Ectodermal cell (in vitro differentiated cells): ENCODE measurements around the gene HSFX1.
"Not testable (repeated sequence)": the region's sequence is repeated elsewhere in the genome, so short reads cannot be mapped to it uniquely, and the experiment has no call there.

Source experiments
- H3K27ac ChIP-seq: 2 replicates; pipeline ENCODE4 v1.7.0; 2013; ENCODE audit warnings: mild to moderate bottlenecking, low read depth, low read length; ENCODE audit not compliant: insufficient read depth, poor library complexity, severe bottlenecking
- H3K27me3 ChIP-seq: 2 replicates; pipeline ENCODE4 v1.7.0; 2013; ENCODE audit warnings: mild to moderate bottlenecking, low read length; ENCODE audit not compliant: insufficient read depth, control insufficient read depth, poor library complexity, severe bottlenecking
- H3K36me3 ChIP-seq: one replicate; pipeline ENCODE4 v1.7.0; 2013; ENCODE audit warnings: low read length; ENCODE audit not compliant: control insufficient read depth, insufficient read depth
- H3K4me1 ChIP-seq: one replicate; pipeline ENCODE4 v1.7.0; 2013; ENCODE audit warnings: low read length; ENCODE audit not compliant: control insufficient read depth, insufficient read depth
- H3K4me3 ChIP-seq: 2 replicates; pipeline ENCODE4 v1.7.0; 2013; ENCODE audit warnings: low read depth, low read length, control low read depth; ENCODE audit not compliant: insufficient read depth
- H3K9me3 ChIP-seq: 2 replicates; pipeline ENCODE4 v1.7.0; 2013; ENCODE audit warnings: mild to moderate bottlenecking, low read length, moderate library complexity; ENCODE audit not compliant: control insufficient read depth
- WGBS, 2 experiments: methylation state at CpG; one replicate each; pipeline ENCODE4 v1.1.7; 2013; ENCODE audit warnings: missing lambda C conversion rate in 2 of 2; 5-methylcytosine and 5-hydroxymethylcytosine counted together

The HSFX1 gene

DNA sequence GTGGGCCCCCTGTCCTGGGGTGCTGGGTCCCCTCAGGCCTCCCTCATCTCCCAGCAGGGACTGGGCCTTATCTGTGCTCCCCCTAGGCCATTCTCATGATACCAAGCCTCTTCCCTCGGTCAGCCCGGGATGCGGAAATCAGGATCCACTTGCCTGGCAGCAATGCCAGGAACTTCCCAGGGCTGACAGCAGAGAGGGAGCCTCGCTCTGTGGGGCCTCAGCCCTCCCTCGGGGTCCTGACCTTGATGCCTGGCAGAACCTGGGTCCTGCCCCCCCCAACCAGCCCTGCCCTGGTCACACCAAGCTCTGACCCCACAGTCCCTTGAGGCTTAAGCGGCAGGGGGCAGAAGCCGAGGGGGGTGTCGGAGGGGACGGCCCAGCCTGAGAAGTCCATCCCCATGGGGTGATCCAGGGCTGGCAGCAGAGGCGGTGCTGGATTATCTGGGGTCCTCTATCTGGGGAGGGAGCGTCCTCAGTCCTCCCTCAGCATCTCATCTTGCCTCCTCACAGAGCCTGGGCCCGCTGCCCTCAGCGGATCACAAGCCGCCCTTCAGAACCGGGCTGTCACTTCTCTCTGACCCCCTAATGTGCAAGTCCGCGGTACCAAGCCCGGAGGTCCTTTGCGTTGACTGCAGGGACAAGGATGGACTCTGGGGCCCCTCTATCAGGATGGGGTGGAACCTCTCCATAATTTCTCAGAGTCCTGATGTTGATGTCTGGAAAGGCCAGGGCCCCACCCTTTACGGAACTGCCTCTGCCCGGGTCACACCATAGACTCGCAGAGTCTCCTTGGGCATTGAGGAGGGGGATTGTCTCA lies 11.8 kb upstream of the HSFX1 start:
- H3K27me3 ChIP-seq, H3K4me1 ChIP-seq, H3K4me3 ChIP-seq, H3K9me3 ChIP-seq, H3K27ac ChIP-seq, H3K36me3 ChIP-seq: not testable (repeated sequence)
- WGBS, 2 experiments, result 96 to 97% methylated on average over 15 to 19 of the region's 22 CpGs

DNA sequence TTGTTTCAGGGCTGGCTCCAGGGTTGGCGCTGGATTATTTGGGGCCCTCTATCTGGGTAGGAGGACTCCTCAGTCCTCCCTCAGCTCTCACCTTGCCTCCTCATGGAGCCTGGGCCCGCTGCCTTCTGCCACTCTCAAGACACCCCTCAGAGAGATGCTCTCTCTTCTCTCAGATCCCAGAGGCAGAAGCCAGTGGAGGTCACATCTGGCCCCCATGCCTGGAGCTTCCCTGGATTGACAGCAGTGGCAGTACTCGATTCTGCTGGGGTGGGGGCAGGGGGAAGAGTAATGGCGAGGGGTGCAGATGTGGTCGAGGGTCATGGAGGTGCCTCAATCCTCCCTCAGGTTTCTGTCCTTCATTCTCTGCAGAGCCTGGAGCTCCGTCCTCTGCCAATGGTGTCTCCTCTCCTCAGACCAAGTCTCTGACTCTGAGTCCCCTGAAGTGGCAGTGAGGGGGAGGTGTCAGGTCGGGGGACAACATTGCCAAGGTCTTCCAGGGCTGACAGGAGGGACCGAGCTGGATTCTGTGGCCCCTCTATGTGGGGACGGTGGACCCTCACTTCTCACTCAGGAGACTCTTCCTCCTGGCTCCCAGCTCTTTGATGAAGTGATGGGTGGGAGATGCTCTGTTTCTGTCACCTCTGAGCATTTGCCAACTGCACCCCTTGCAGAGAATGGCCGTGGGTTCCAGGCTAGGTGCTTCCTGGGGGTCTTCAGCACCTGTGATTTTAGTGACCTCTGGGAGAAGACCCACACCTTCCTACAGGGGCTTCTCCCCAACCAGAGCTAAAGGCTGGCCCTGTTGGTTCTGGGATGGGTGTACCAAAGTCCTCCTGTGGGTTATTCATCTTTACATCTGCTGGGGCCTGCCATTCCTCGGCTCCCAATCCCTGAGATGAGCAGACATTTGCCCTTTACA lies 10.9 kb upstream of the HSFX1 start:
- Histone ChIP-seq H3K27ac (no peak overlapping the region), H3K4me1 (no peaks in the 10 kb centered on the region), H3K36me3 (no peaks in the 10 kb centered on the region), H3K4me3 (no peak overlapping the region), H3K9me3 (no peaks in the 10 kb centered on the region), H3K27me3 (no peaks in the 10 kb centered on the region)
- 89 to 91% methylated on average over 8 to 10 of the region's 11 CpGs for WGBS, 2 experiments

DNA sequence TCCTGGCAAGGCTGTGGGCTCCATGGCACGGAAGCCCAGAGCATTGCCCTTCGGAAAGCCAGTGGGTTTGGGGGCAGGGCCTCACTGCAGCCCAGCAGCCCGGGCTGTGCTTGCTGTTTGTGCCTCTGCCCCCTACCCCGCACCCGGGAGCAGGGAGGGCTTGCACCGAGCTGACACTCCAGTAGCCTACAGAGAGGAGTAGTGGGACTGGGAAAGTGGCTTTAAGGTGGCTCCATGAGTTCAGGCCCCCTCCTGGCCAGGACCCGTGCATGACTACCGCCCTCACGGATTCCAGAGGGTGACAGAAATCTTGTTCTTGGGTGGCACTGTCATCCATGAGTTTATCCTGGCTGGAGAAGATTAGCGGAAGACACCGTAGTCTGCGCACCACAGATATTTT lies 3.5 kb upstream of the HSFX1 start:
- H3K9me3 ChIP-seq, H3K4me1 ChIP-seq, H3K27ac ChIP-seq, H3K4me3 ChIP-seq, H3K27me3 ChIP-seq, H3K36me3 ChIP-seq: not testable (repeated sequence)
- WGBS, 2 experiments, result no CpG with 5 or more reads among the region's 12 CpGs

DNA sequence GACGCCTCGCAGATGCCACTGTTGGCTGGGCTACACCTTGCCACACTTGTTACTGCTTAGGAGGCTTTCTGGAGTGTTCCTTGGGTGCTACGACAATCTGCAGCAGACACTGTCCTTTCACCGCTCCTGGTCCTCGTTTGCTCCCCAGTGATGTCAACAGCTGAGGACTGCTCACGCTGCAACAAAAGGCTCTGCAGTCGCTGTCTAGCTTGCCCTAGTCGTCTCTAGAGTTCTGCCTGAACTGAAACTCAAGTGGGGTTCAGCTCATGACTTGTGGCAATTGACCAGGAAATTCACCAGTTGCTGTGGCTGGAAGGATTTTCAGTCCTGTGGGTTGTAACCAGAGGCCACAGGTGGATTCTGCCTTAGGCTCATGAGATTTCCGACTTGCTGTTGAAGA lies 842 bp upstream of the HSFX1 start:
- no CpG with 5 or more reads among the region's 9 CpGs for WGBS, 2 experiments
- not testable (repeated sequence) for H3K4me1 ChIP-seq, H3K27me3 ChIP-seq, H3K4me3 ChIP-seq, H3K27ac ChIP-seq, H3K9me3 ChIP-seq, H3K36me3 ChIP-seq

DNA sequence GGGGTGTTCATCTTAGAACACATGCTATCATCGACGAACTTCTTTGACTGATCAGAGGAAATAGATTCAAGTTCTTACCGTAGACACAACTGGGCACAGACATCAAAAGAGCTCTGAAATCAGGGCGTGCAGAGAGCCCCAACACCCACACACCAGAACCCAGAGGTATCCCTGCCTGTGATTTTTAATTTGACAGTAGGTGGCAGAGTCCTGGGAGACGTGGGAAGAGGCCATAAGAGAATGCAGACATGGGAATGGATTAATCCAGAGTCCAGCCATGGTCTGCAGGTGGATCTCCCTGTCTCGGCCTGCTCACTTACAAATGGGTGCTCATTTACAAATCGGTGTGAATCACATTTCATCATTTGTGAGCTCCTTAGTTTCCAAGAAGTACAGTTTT lies 4.1 kb downstream of the HSFX1 start:
- H3K4me1 ChIP-seq, H3K27ac ChIP-seq, H3K27me3 ChIP-seq, H3K4me3 ChIP-seq, H3K36me3 ChIP-seq, H3K9me3 ChIP-seq: not testable (repeated sequence)
- WGBS, 2 experiments, result no CpG with 5 or more reads among the region's 7 CpGs

DNA sequence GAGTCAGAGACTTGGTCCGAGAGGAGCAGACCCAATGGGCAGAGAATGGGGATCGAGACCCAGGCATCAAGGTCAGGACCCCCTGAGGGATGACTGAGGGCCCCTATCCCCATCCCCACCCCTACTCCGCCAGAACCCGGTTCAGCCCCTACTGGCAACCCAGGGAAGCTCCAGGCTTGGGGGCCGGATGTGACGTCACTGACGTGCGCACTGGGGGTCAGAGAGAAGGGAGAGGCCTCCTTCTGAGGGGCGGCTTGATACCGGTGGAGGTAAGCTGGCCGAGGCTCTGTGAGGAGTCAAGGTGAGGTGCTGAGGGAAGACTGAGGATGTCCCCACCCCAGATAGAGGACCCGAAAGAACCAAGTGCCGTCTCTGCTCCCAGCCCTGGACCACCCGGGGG lies 7.9 kb downstream of the HSFX1 start, which contains the start of gene MAGEA9:
TSS of gene MAGEA9 (plus strand) at position 204 of the 400 bp plus-strand sequence. CDS start 4,281 bp downstream, outside the sequence.
- WGBS, 2 experiments, result no CpG with 5 or more reads among the region's 14 CpGs
- H3K4me3 ChIP-seq, H3K27me3 ChIP-seq, H3K4me1 ChIP-seq, H3K9me3 ChIP-seq, H3K27ac ChIP-seq, H3K36me3 ChIP-seq: not testable (repeated sequence)

DNA sequence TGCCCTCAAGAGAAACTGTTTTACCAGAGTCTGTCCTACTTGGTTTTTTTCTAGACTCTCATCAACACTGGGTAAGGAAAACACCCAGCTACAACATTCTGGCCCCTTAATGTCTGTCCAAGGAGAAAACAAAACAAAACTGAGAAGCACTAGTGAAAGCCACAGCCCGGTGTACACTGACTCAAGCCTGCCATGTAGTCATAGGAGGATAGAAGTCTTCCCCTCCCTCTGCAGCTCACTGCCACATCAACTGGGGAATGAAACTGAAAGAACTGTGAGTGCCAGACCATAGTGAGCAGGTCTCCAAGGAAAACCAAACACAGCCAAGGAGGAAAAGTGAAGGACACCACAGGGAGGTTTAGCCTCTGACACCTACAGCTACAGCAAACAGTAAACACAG lies 21.7 kb downstream of the HSFX1 start:
- not testable (repeated sequence) for H3K27ac ChIP-seq, H3K4me3 ChIP-seq, H3K4me1 ChIP-seq, H3K9me3 ChIP-seq, H3K27me3 ChIP-seq, H3K36me3 ChIP-seq
- no CpG with 5 or more reads among the region's 1 CpG for WGBS, 2 experiments

DNA sequence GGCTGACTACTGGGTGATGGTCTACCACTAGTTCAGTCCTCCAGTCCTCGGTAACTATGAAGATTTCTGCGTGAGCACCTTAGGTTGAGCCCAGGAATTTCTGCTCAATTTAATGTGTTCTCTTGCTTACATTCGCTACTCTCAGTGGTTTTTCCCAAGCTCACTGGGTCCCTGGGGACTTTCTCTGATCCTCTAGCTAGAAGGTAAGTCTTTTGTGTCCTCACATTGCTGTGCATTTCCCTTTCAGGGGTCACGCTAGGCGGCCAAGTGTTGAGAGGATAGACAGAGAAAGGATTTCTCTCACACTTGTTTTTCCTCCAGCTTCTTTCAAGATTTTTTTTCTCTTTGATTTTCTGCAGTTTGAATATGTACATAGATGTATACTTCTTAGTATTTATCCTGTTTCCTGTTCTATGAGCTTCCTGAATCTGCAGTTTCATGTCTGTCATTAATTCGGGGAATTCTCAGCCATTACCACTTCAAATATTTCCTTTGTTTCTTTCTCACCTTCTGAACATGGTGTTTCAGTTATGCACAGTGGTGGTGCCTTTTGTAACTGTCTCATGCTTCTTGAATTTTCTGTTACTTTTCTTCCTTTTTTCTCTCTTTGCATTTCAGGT lies 25.3 kb downstream of the HSFX1 start:
- Histone ChIP-seq H3K4me3 (no peak overlapping the region), H3K36me3 (no peaks in the 10 kb centered on the region), H3K9me3 (no peaks in the 10 kb centered on the region), H3K4me1 (no peaks in the 10 kb centered on the region), H3K27me3 (no peaks in the 10 kb centered on the region), H3K27ac (no peak overlapping the region)
- 89 to 91% methylated on average over 5 to 6 of the region's 6 CpGs for WGBS, 2 experiments

DNA sequence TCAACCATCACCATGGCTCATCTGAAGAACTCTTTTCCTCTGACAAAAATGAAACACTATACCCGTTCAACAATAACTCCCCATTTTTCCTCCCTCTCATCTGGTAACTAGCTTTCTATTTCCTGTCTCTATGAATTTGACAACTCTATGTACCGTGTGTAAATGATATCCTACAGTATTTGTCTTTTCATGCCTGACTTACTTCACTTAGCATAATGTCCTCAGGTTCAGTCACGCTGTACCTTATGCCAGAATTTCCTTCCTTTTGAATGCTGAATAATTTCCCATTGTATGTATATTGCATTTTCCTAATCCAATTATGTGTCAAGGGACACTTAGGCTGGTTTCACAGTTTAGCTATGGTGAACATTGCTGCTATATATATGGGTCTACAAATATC lies 26.1 kb downstream of the HSFX1 start:
- Histone ChIP-seq H3K27ac (no peak overlapping the region), H3K9me3 (no peaks in the 10 kb centered on the region), H3K36me3 (no peaks in the 10 kb centered on the region), H3K4me3 (no peak overlapping the region), H3K4me1 (no peaks in the 10 kb centered on the region), H3K27me3 (no peaks in the 10 kb centered on the region)
- 88 to 94% methylated on average over 2 to 3 of the region's 3 CpGs for WGBS, 2 experiments

DNA sequence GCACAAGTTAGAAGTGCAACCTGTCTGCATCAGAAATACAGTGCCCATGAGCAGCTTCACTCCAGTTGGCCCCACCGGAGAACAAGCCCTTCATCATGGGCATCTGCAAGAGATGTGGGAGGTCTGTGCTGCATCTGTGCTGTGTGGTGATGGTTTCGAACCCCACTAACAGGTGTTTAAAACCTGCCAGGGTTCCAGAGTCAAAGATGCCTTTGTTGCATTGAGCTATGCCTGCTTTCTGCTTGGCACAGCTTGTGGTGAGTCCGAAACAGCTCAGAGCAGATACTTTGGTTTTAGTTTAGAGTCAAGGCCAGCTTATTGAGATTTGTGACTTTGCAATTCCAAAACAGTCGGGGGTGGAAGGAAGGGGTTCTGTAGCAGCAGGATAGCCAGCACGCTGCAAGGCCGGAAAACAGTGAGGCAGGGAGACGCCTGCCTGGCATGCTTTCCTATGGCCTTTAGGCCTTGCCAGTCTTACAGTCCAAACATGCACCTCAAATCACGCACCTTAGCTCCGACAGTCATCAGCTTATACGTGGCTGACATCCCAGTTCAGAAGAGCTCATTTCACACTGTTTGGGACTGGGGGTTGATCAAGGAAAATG lies 29.7 kb downstream of the HSFX1 start:
- Histone ChIP-seq H3K27me3 (no peaks in the 10 kb centered on the region), H3K4me3 (no peak overlapping the region), H3K9me3 (no peaks in the 10 kb centered on the region), H3K4me1 (no peaks in the 10 kb centered on the region), H3K36me3 (no peaks in the 10 kb centered on the region), H3K27ac (no peak overlapping the region)
- 81 to 82% methylated on average over 8 to 10 of the region's 10 CpGs for WGBS, 2 experiments
